SJCRH30 (cell line): Measurements from ENCODE around the gene AK4. TPM values are rescaled to one million over a fixed set of nuclear protein-coding genes. Genes with fewer than 3 reads are reported as not detected.
A peak's percentile ranks its signal among the peaks of the same experiment; 100 is the strongest.

Experiments
- DNase-seq, 2 experiments: peaks; one replicate each; pipeline ENCODE4 v3.0.0-alpha.2; 2015 to 2020
- H3K27ac ChIP-seq: fragments of 250-450 bp; sonication (Bioruptor Pico); 2 replicates; pipeline ENCODE4 v1.5.1; 2020; ENCODE audit warnings: mild to moderate bottlenecking, moderate library complexity
- H3K27me3 ChIP-seq: fragments of 250-450 bp; sonication (Bioruptor Pico); 2 replicates; pipeline ENCODE4 v1.5.1; 2020; ENCODE audit warnings: mild to moderate bottlenecking, moderate library complexity
- H3K36me3 ChIP-seq: fragments of 250-450 bp; sonication (Bioruptor Pico); 2 replicates; pipeline ENCODE4 v1.5.1; 2020; ENCODE audit warnings: mild to moderate bottlenecking, moderate library complexity
- H3K4me1 ChIP-seq: fragments of 250-450 bp; sonication (Bioruptor Pico); 2 replicates; pipeline ENCODE4 v1.5.1; 2020; ENCODE audit warnings: mild to moderate bottlenecking, moderate library complexity
- H3K4me3 ChIP-seq: fragments of 250-450 bp; sonication (Bioruptor Pico); 2 replicates; pipeline ENCODE4 v1.5.1; 2020; ENCODE audit warnings: mild to moderate bottlenecking, moderate library complexity
- H3K9me3 ChIP-seq: fragments of 250-450 bp; sonication (Bioruptor Pico); replicated peaks from 2 replicates; pipeline ENCODE4 v1.5.1; 2020; ENCODE audit warnings: mild to moderate bottlenecking, moderate library complexity
- total RNA-seq: library from RNA; depleted of rRNA; stranded (reverse); fragments of >200 nt; shearing (Covaris generic); gene quantifications from 2 replicates; pipeline ENCODE4 v1.2.3, GENCODE V29; 2014

AK4 gene
- total RNA-seq, 1 experiment from 2014 or later = 57.2 TPM

GRCh38 chr1:65209005-65209885 is 61.2 kb downstream of the AK4 start:
- Histone ChIP-seq H3K4me3 (no peak overlapping the region), H3K27me3 (no peaks in the 10 kb centered on the region), H3K9me3 (no peaks in the 10 kb centered on the region)

GRCh38 chr1:65210325-65210724 is 62.3 kb downstream of the AK4 start:
- no peak overlapping the region for H3K4me3 ChIP-seq

More at GRCh38 chr1:65209005-65209885, 61.2 kb downstream of the AK4 start:
- Histone ChIP-seq H3K4me1 (no peaks in the 10 kb centered on the region), H3K36me3 (no peaks in the 10 kb centered on the region), H3K27ac (no peak overlapping the region)
- peak; percentile 12 to 59 for DNase-seq

GRCh38 chr1:65211331-65211730 is 63.3 kb downstream of the AK4 start:
- H3K9me3 ChIP-seq = no peaks in the 10 kb centered on the region
- H3K27ac ChIP-seq = no peak overlapping the region
- no peak for DNase-seq
- H3K27me3 ChIP-seq = no peaks in the 10 kb centered on the region
- no peaks in the 10 kb centered on the region for H3K4me1 ChIP-seq
- no peak overlapping the region for H3K4me3 ChIP-seq
- no peaks in the 10 kb centered on the region for H3K36me3 ChIP-seq

More at GRCh38 chr1:65210325-65210724, 62.3 kb downstream of the AK4 start:
- no peak for DNase-seq
- Histone ChIP-seq H3K4me1 (no peaks in the 10 kb centered on the region), H3K27ac (no peak overlapping the region), H3K9me3 (no peaks in the 10 kb centered on the region), H3K27me3 (no peaks in the 10 kb centered on the region), H3K36me3 (no peaks in the 10 kb centered on the region)

GRCh38 chr1:65213271-65214023 is 65.4 kb downstream of the AK4 start:
- Histone ChIP-seq H3K27ac (no peak overlapping the region), H3K9me3 (no peaks in the 10 kb centered on the region), H3K36me3 (no peaks in the 10 kb centered on the region), H3K27me3 (no peaks in the 10 kb centered on the region), H3K4me3 (no peak overlapping the region), H3K4me1 (no peaks in the 10 kb centered on the region)
- DNase-seq = no peak

- DNase-seq = no peak
- Histone ChIP-seq H3K9me3 (no peaks in the 10 kb centered on the region), H3K36me3 (peaks cover 4% of the 10 kb centered on the region), H3K4me3 (no peak overlapping the region), H3K27me3 (no peaks in the 10 kb centered on the region), H3K27ac (no peak overlapping the region), H3K4me1 (no peaks in the 10 kb centered on the region)
These were observed 66.5 kb downstream of the AK4 start for GRCh38 chr1:65214340-65215027.

- H3K4me3 ChIP-seq = no peak overlapping the region
- H3K9me3 ChIP-seq = no peaks in the 10 kb centered on the region
- DNase-seq = no peak
- H3K36me3 ChIP-seq = peaks cover 7% of the 10 kb centered on the region
- H3K4me1 ChIP-seq = no peaks in the 10 kb centered on the region
- no peaks in the 10 kb centered on the region for H3K27me3 ChIP-seq
- H3K27ac ChIP-seq = no peak overlapping the region
These were observed 69.0 kb downstream of the AK4 start for GRCh38 chr1:65216989-65217388.

GRCh38 chr1:65221638-65222339 is 73.8 kb downstream of the AK4 start:
- peaks cover 7% of the 10 kb centered on the region for H3K36me3 ChIP-seq

GRCh38 chr1:65222340-65222940 is 74.4 kb downstream of the AK4 start:
- no peak overlapping the region for H3K4me3 ChIP-seq

More at GRCh38 chr1:65221638-65222339, 73.8 kb downstream of the AK4 start:
- no peak overlapping the region for H3K4me3 ChIP-seq
- H3K27ac ChIP-seq = no peak overlapping the region
- no peak for DNase-seq
- H3K4me1 ChIP-seq = no peaks in the 10 kb centered on the region
- H3K9me3 ChIP-seq = no peaks in the 10 kb centered on the region
- H3K27me3 ChIP-seq = no peaks in the 10 kb centered on the region

GRCh38 chr1:65224681-65225091 is 76.7 kb downstream of the AK4 start:
- H3K27me3 ChIP-seq = no peaks in the 10 kb centered on the region
- H3K27ac ChIP-seq = no peak overlapping the region
- DNase-seq = no peak
- H3K4me3 ChIP-seq = no peak overlapping the region
- no peaks in the 10 kb centered on the region for H3K4me1 ChIP-seq
- peaks cover 1% of the 10 kb centered on the region; the same call in 1 of the 2 replicates for H3K36me3 ChIP-seq
- no peaks in the 10 kb centered on the region for H3K9me3 ChIP-seq

More at GRCh38 chr1:65222340-65222940, 74.4 kb downstream of the AK4 start:
- Histone ChIP-seq H3K4me1 (no peaks in the 10 kb centered on the region), H3K27me3 (no peaks in the 10 kb centered on the region), H3K9me3 (no peaks in the 10 kb centered on the region), H3K36me3 (peaks cover 7% of the 10 kb centered on the region), H3K27ac (no peak overlapping the region)
- DNase-seq = no peak

GRCh38 chr1:65225179-65225578 is 77.2 kb downstream of the AK4 start:
- no peaks in the 10 kb centered on the region for H3K36me3 ChIP-seq
- H3K27ac ChIP-seq = no peak overlapping the region
- no peak for DNase-seq
- H3K27me3 ChIP-seq = no peaks in the 10 kb centered on the region
- H3K4me3 ChIP-seq = no peak overlapping the region
- H3K9me3 ChIP-seq = no peaks in the 10 kb centered on the region
- no peaks in the 10 kb centered on the region for H3K4me1 ChIP-seq

GRCh38 chr1:65229201-65229600 is 81.2 kb downstream of the AK4 start:
- H3K27ac ChIP-seq = no peak overlapping the region
- no peaks in the 10 kb centered on the region for H3K27me3 ChIP-seq
- DNase-seq = no peak
- no peaks in the 10 kb centered on the region for H3K36me3 ChIP-seq
- H3K9me3 ChIP-seq = no peaks in the 10 kb centered on the region
- H3K4me1 ChIP-seq = no peaks in the 10 kb centered on the region; the same call in none of the 2 replicates
- H3K4me3 ChIP-seq = no peak overlapping the region

- Histone ChIP-seq H3K9me3 (no peaks in the 10 kb centered on the region), H3K27me3 (no peaks in the 10 kb centered on the region), H3K4me1 (no peaks in the 10 kb centered on the region; the same call in none of the 2 replicates), H3K27ac (no peak overlapping the region), H3K4me3 (no peak overlapping the region), H3K36me3 (no peaks in the 10 kb centered on the region)
- no peak for DNase-seq
These were observed 81.8 kb downstream of the AK4 start for GRCh38 chr1:65229754-65230339.

GRCh38 chr1:65230731-65231481 is 82.9 kb downstream of the AK4 start:
- no peak for DNase-seq
- no peaks in the 10 kb centered on the region for H3K36me3 ChIP-seq
- H3K27ac ChIP-seq = no peak overlapping the region
- no peaks in the 10 kb centered on the region for H3K27me3 ChIP-seq
- no peaks in the 10 kb centered on the region for H3K9me3 ChIP-seq
- H3K4me1 ChIP-seq = no peaks in the 10 kb centered on the region; the same call in none of the 2 replicates
- H3K4me3 ChIP-seq = no peak overlapping the region
